HepG2 (cell line): ENCODE results near the gene PPM1H.

ENCODE experiments used
- CREB1 ChIP-seq, 2 experiments: fragments of 450-650 bp in 1 of 2; IDR thresholded peaks; 2 replicates each; pipeline ENCODE4 v1.6.1; 2016 to 2017; ENCODE audit warnings: control low read depth in 1 of 2, mild to moderate bottlenecking in 1 of 2, missing compliant biosample characterization in 1 of 2, missing genetic modification characterization in 1 of 2
- EED ChIP-seq: sonication (generic); formaldehyde crosslinking; IDR thresholded peaks from 2 replicates; pipeline ENCODE4 v1.5.0; 2020; ENCODE audit warnings: mild to moderate bottlenecking, missing genetic modification reagents
- FOXK1 ChIP-seq: sonication (generic); formaldehyde crosslinking; IDR thresholded peaks from 2 replicates; pipeline ENCODE4 v1.4.0; 2020; ENCODE audit warnings: low read depth, missing genetic modification reagents, borderline replicate concordance
- HOXA7 ChIP-seq: sonication (generic); formaldehyde crosslinking; IDR thresholded peaks from 2 replicates; pipeline ENCODE4 v1.8.1; 2022; ENCODE audit warnings: mild to moderate bottlenecking, missing genetic modification reagents, moderate library complexity
- KAT2B ChIP-seq: fragments of 150-350 bp; IDR thresholded peaks from 2 replicates; pipeline ENCODE4 v1.6.1; 2014; ENCODE audit warnings: low read depth, low read length, borderline replicate concordance
- KDM1A ChIP-seq: IDR thresholded peaks from 2 replicates; pipeline ENCODE4 v1.6.1; 2016; ENCODE audit warnings: missing compliant biosample characterization
- KDM2A ChIP-seq: sonication (generic); formaldehyde crosslinking; IDR thresholded peaks from 2 replicates; pipeline ENCODE4 v1.4.0; 2020; ENCODE audit warnings: low read depth, missing genetic modification reagents, borderline replicate concordance
- PLRG1 ChIP-seq: fragments of 450-650 bp; conservative IDR thresholded peaks from 2 replicates; pipeline ENCODE4 v1.6.1; 2016
- YY1 ChIP-seq: IDR thresholded peaks from 2 replicates; pipeline ENCODE4 v1.6.1; 2011; ENCODE audit warnings: low read length, low read depth, moderate library complexity, mild to moderate bottlenecking; ENCODE audit not compliant: insufficient read depth, insufficient replicate concordance
- TF ChIP-seq, protein P1 (sequence below): sonication (generic); formaldehyde crosslinking; IDR thresholded peaks from 2 replicates; pipeline ENCODE4 v1.4.0; 2020; ENCODE audit warnings: mild to moderate bottlenecking, missing genetic modification reagents
- TF ChIP-seq, protein P2 (sequence below): sonication (generic); formaldehyde crosslinking; IDR thresholded peaks from 2 replicates; pipeline ENCODE4 v1.5.0; 2020; ENCODE audit warnings: mild to moderate bottlenecking, missing genetic modification reagents, moderate library complexity

DNA sequence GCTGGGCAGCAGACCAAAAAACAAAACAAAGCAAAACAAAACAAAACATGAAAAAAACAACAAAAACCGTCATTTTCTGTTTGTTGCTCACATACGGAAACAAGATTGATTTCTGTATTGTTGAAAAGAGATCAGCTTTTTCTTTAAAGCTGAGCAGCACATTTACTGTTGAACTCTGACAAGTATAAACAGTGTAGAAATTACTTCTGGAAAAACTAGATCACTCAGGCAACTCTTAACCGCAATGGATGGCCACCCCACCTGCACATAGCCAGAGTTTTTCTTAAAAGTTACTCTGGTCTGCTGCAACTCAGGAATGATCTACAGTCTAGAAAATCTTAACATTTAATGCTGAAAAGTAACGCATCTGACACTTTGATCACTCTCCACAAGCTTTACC, 80.9 kb downstream of the PPM1H start:
- no peak for TF ChIP-seq KDM2A (CRISPR knock-in tag)
- TF ChIP-seq, protein P1, sequence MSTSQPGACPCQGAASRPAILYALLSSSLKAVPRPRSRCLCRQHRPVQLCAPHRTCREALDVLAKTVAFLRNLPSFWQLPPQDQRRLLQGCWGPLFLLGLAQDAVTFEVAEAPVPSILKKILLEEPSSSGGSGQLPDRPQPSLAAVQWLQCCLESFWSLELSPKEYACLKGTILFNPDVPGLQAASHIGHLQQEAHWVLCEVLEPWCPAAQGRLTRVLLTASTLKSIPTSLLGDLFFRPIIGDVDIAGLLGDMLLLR (CRISPR knock-in tag) = no peak
- TF ChIP-seq KDM1A (CRISPR knock-in tag) = no peak
- no peak for TF ChIP-seq HOXA7 (CRISPR knock-in tag)
- TF ChIP-seq, protein P2, sequence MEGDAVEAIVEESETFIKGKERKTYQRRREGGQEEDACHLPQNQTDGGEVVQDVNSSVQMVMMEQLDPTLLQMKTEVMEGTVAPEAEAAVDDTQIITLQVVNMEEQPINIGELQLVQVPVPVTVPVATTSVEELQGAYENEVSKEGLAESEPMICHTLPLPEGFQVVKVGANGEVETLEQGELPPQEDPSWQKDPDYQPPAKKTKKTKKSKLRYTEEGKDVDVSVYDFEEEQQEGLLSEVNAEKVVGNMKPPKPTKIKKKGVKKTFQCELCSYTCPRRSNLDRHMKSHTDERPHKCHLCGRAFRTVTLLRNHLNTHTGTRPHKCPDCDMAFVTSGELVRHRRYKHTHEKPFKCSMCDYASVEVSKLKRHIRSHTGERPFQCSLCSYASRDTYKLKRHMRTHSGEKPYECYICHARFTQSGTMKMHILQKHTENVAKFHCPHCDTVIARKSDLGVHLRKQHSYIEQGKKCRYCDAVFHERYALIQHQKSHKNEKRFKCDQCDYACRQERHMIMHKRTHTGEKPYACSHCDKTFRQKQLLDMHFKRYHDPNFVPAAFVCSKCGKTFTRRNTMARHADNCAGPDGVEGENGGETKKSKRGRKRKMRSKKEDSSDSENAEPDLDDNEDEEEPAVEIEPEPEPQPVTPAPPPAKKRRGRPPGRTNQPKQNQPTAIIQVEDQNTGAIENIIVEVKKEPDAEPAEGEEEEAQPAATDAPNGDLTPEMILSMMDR (CRISPR knock-in tag) = no peak
- TF ChIP-seq EED (CRISPR knock-in tag) = no peak
- TF ChIP-seq CREB1 (IDR thresholded peaks at IDR 0.05) = no peak
- TF ChIP-seq CREB1 (CRISPR knock-in tag; IDR thresholded peaks at IDR 0.05) = no peak
- TF ChIP-seq PLRG1 = no peak
- TF ChIP-seq KAT2B = no peak
- no peak for TF ChIP-seq YY1
- no peak for TF ChIP-seq FOXK1
